ENCODE data around the gene TBX18.

GRCh38 chr6:84791233-84791632 is 26.8 kb upstream of the TBX18 start:
- TF ChIP-seq POLR2A (IDR thresholded peaks at IDR 0.05; ENCODE audit: borderline replicate concordance, extremely low read depth, insufficient read depth, insufficient read length) (no peak), TCF7L2 (IDR thresholded peaks at IDR 0.05; ENCODE audit: borderline replicate concordance, extremely low read depth, insufficient read depth, insufficient read length) (no peak), YY1 (IDR thresholded peaks at IDR 0.05; ENCODE audit: extremely low read depth, insufficient replicate concordance, low read depth, low read length) (no peak), CTCF (IDR thresholded peaks at IDR 0.05 in 2 of 3, conservative IDR thresholded peaks at IDR 0.05 in 1 of 3; ENCODE audit: borderline replicate concordance in 1 of 3, insufficient read depth in 1 of 3, low read depth in 2 of 3, low read length in 2 of 3) (no peak), EZH2phosphoT487 (IDR thresholded peaks at IDR 0.05; ENCODE audit: borderline replicate concordance) (no peak)

Data from HCT116 (cell line).